Liver (tissue), 9 donors: ENCODE measurements around the gene HSD17B11. TPM values are rescaled to one million over a fixed set of nuclear protein-coding genes. Genes with fewer than 3 reads are reported as not detected.
A peak's percentile ranks its signal among the peaks of the same experiment; 100 is the strongest.
"Not testable (repeated sequence)": the region's sequence is repeated elsewhere in the genome, so short reads cannot be mapped to it uniquely, and the experiment has no call there.

Experiments
- DNase-seq: peaks from one replicate; pipeline ENCODE4 v3.0.0-alpha.2; 2017; ENCODE audit warnings: low spot score
- H3K27ac ChIP-seq, 2 donors: one replicate each; pipeline ENCODE4 v1.7.0; 2013; ENCODE audit warnings: inconsistent platforms in 2 of 2, low read length in 2 of 2, control low read depth in 1 of 2, low read depth in 1 of 2, mild to moderate bottlenecking in 1 of 2
- H3K27me3 ChIP-seq, 4 donors: one replicate each; pipeline versions ENCODE4 v1.6.1 to v1.7.0; 2013; ENCODE audit warnings: low read length in 3 of 4, inconsistent platforms in 1 of 4, mild to moderate bottlenecking in 1 of 4, moderate library complexity in 1 of 4; ENCODE audit not compliant: control insufficient read depth in 4 of 4, insufficient read depth in 4 of 4
- H3K36me3 ChIP-seq, 4 donors: one replicate each; pipeline versions ENCODE4 v1.6.1 to v1.7.0; 2013; ENCODE audit warnings: low read length in 3 of 4, mild to moderate bottlenecking in 3 of 4, low read depth in 1 of 4, moderate library complexity in 1 of 4; ENCODE audit not compliant: control insufficient read depth in 4 of 4, insufficient read depth in 3 of 4
- H3K4me1 ChIP-seq, 4 donors: one replicate each; pipeline versions ENCODE4 v1.6.1 to v1.7.0; 2013; ENCODE audit warnings: low read length in 3 of 4, mild to moderate bottlenecking in 3 of 4, moderate library complexity in 1 of 4; ENCODE audit not compliant: control insufficient read depth in 4 of 4, insufficient read depth in 4 of 4
- H3K4me3 ChIP-seq, 3 donors: one replicate each; pipeline versions ENCODE4 v1.6.1 to v1.7.0; 2013; ENCODE audit warnings: low read length in 3 of 3, control low read depth in 1 of 3, low read depth in 1 of 3, mild to moderate bottlenecking in 1 of 3
- H3K9ac ChIP-seq, 2 donors: one replicate each; pipeline ENCODE4 v1.7.0; 2013; ENCODE audit warnings: low read length in 2 of 2, mild to moderate bottlenecking in 2 of 2, moderate library complexity in 2 of 2, control low read depth in 1 of 2, low read depth in 1 of 2
- H3K9me3 ChIP-seq, 4 donors: one replicate each; pipeline versions ENCODE4 v1.6.1 to v1.7.0; 2013; ENCODE audit warnings: low read length in 3 of 4; ENCODE audit not compliant: control insufficient read depth in 4 of 4
- CTCF ChIP-seq: fragments of 150-350 bp; IDR thresholded peaks from 2 replicates; pipeline ENCODE4 v1.5.1; 2017; ENCODE audit warnings: improper control_type of control experiment, low read depth, low read length; ENCODE audit not compliant: missing input control
- EGR1 ChIP-seq, 2 donors: IDR thresholded peaks; 2 replicates each; pipeline ENCODE4 v1.6.1; 2016 to 2018; ENCODE audit warnings: antibody characterized with exemption in 2 of 2, low read depth in 2 of 2
- FOXA1 ChIP-seq: IDR thresholded peaks from 2 replicates; pipeline ENCODE4 v1.6.1; 2016; ENCODE audit warnings: antibody characterized with exemption
- FOXA2 ChIP-seq: IDR thresholded peaks from 2 replicates; pipeline ENCODE4 v1.6.1; 2016; ENCODE audit warnings: antibody characterized with exemption
- GABPA ChIP-seq, 2 donors: IDR thresholded peaks in 1 of 2; conservative IDR thresholded peaks in 1 of 2; 2 replicates each; pipeline ENCODE4 v1.6.1; 2016; ENCODE audit warnings: antibody characterized with exemption in 2 of 2, mild to moderate bottlenecking in 1 of 2, moderate library complexity in 1 of 2
- HNF4A ChIP-seq, 2 donors: conservative IDR thresholded peaks; 2 replicates each; pipeline ENCODE4 v1.6.1; 2016; ENCODE audit warnings: antibody characterized with exemption in 2 of 2, mild to moderate bottlenecking in 2 of 2
- HNF4G ChIP-seq: IDR thresholded peaks from 2 replicates; pipeline ENCODE4 v1.6.1; 2016; ENCODE audit warnings: antibody characterized with exemption
- JUND ChIP-seq, 2 donors: IDR thresholded peaks; 2 replicates each; pipeline ENCODE4 v1.6.1; 2016; ENCODE audit warnings: antibody characterized with exemption in 2 of 2
- RAD21 ChIP-seq, 2 donors: IDR thresholded peaks; 2 replicates each; pipeline ENCODE4 v1.6.1; 2016; ENCODE audit warnings: antibody characterized with exemption in 2 of 2, mild to moderate bottlenecking in 2 of 2
- REST ChIP-seq: IDR thresholded peaks from 2 replicates; pipeline ENCODE4 v1.6.1; 2016; ENCODE audit warnings: antibody characterized with exemption, mild to moderate bottlenecking
- RXRA ChIP-seq, 2 donors: IDR thresholded peaks; 2 replicates each; pipeline ENCODE4 v1.6.1; 2017 to 2018; ENCODE audit warnings: antibody characterized with exemption in 2 of 2, mild to moderate bottlenecking in 1 of 2
- SP1 ChIP-seq: IDR thresholded peaks from 2 replicates; pipeline ENCODE4 v1.6.1; 2018; ENCODE audit warnings: antibody characterized with exemption, mild to moderate bottlenecking
- TAF1 ChIP-seq: conservative IDR thresholded peaks from 2 replicates; pipeline ENCODE4 v1.6.1; 2016; ENCODE audit warnings: antibody characterized with exemption, mild to moderate bottlenecking
- YY1 ChIP-seq: IDR thresholded peaks from 2 replicates; pipeline ENCODE4 v1.6.1; 2016; ENCODE audit warnings: antibody characterized with exemption, mild to moderate bottlenecking
- WGBS: extraction: QIAGEN DNeasy Blood & Tissue Kit; methylation state at CpG from one replicate; pipeline ENCODE4 v1.1.7; 2013; 5-methylcytosine and 5-hydroxymethylcytosine counted together
- polyA plus RNA-seq, 2 donors: library from polyadenylated mRNA; stranded (reverse) in 1 of 2; unstranded in 1 of 2; fragments of 200-250 nt in 1 of 2; fragments of >200 nt in 1 of 2; fragmentation: Nextera tagmentation in 1 of 2; extraction: Ambion mirVana in 1 of 2; gene quantifications; one replicate each; pipeline versions ENCODE4 v1.2.1 to v1.2.3, GENCODE V29; 2013 to 2015
- total RNA-seq, 2 donors: library from RNA; depleted of rRNA; stranded (reverse); fragments of >200 nt; gene quantifications; one replicate each; pipeline ENCODE4 v1.2.3, GENCODE V29; 2014
- donor health status: healthy.
- donor health status: healthy.
- donor health status: healthy.
- donor health status: healthy.
- donor health status: healthy.

Gene HSD17B11
- total and polyA plus RNA-seq, 4 donors, result 94.8 to 133 (median 115) TPM

GRCh38 chr4:87403732-87404131 lies 12.7 kb upstream of the HSD17B11 start:
- H3K9me3 ChIP-seq, H3K9ac ChIP-seq, H3K4me3 ChIP-seq, H3K27me3 ChIP-seq, H3K27ac ChIP-seq, DNase-seq, H3K36me3 ChIP-seq, H3K4me1 ChIP-seq: not testable (repeated sequence)
- WGBS, result 38% methylated on average over 1 of the region's 1 CpG
- TF ChIP-seq HNF4A (conservative IDR thresholded peaks at IDR 0.05) (peak in 1 of 2 donors; percentile 8), RAD21 (IDR thresholded peaks at IDR 0.05) (peak in 1 of 2 donors; percentile 32)

GRCh38 chr4:87399954-87400353 lies 9.0 kb upstream of the HSD17B11 start:
- Histone ChIP-seq H3K36me3 (no peaks in the 10 kb centered on the region), H3K9ac (no peak overlapping the region)
- TF ChIP-seq EGR1 (IDR thresholded peaks at IDR 0.05; ENCODE audit: low read depth in 2 of 2) (no peak), HNF4G (no peak)

GRCh38 chr4:87399148-87399547 lies 8.2 kb upstream of the HSD17B11 start:
- Histone ChIP-seq H3K4me3 (no peak overlapping the region), H3K27ac (no peak overlapping the region), H3K9me3 (no peaks in the 10 kb centered on the region), H3K9ac (no peak overlapping the region), H3K36me3 (no peaks in the 10 kb centered on the region), H3K4me1 (no peaks in the 10 kb centered on the region), H3K27me3 (no peaks in the 10 kb centered on the region)
- TF ChIP-seq SP1, result no peak
- no peak for TF ChIP-seq YY1
- no peak for TF ChIP-seq HNF4A (conservative IDR thresholded peaks at IDR 0.05)
- TF ChIP-seq FOXA1, result no peak
- no peak for TF ChIP-seq TAF1
- no peak for TF ChIP-seq GABPA (IDR thresholded peaks at IDR 0.05 in 1 of 2, conservative IDR thresholded peaks at IDR 0.05 in 1 of 2)
- TF ChIP-seq REST, result no peak
- no peak for TF ChIP-seq HNF4G
- no peak for TF ChIP-seq FOXA2
- no peak for TF ChIP-seq JUND (IDR thresholded peaks at IDR 0.05)
- TF ChIP-seq EGR1 (IDR thresholded peaks at IDR 0.05; ENCODE audit: low read depth in 2 of 2), result no peak
- no peak for TF ChIP-seq CTCF
- TF ChIP-seq RXRA (IDR thresholded peaks at IDR 0.05), result no peak
- no peak for DNase-seq
- WGBS, result 85% methylated on average over 3 of the region's 3 CpGs

More at GRCh38 chr4:87399954-87400353, 9.0 kb upstream of the HSD17B11 start:
- no peak overlapping the region for H3K4me3 ChIP-seq
- no peak for DNase-seq
- H3K27ac ChIP-seq, result no peak overlapping the region
- no peaks in the 10 kb centered on the region for H3K27me3 ChIP-seq
- no peaks in the 10 kb centered on the region for H3K9me3 ChIP-seq
- WGBS, result 100% methylated on average over 1 of the region's 1 CpG
- H3K4me1 ChIP-seq, result no peaks in the 10 kb centered on the region

GRCh38 chr4:87395851-87396250 lies 4.9 kb upstream of the HSD17B11 start:
- not testable (repeated sequence) for H3K9me3 ChIP-seq, H3K27me3 ChIP-seq, H3K36me3 ChIP-seq, H3K9ac ChIP-seq, H3K4me3 ChIP-seq, H3K27ac ChIP-seq, DNase-seq
- WGBS, result 96% methylated on average over 20 of the region's 20 CpGs
- H3K4me1 ChIP-seq, result peaks cover 0 to 12% (median 4%) of the 10 kb centered on the region in 4 donors

- not testable (repeated sequence) for H3K27me3 ChIP-seq, H3K9me3 ChIP-seq, H3K9ac ChIP-seq, H3K4me3 ChIP-seq, DNase-seq, H3K27ac ChIP-seq, H3K36me3 ChIP-seq
- peaks cover 0 to 12% (median 4%) of the 10 kb centered on the region in 4 donors for H3K4me1 ChIP-seq
- WGBS, result 96% methylated on average over 23 of the region's 23 CpGs
Measured at GRCh38 chr4:87395073-87395472, 4.1 kb upstream of the HSD17B11 start.
